Osteocyte (in vitro differentiated cells): Measurements from ENCODE around the gene ZNF709. TPM values are rescaled to one million over a fixed set of nuclear protein-coding genes. Genes with fewer than 3 reads are reported as not detected.
"Not testable (repeated sequence)": the region's sequence is repeated elsewhere in the genome, so short reads cannot be mapped to it uniquely, and the experiment has no call there.

Experiments used
- DNase-seq: peaks from one replicate; pipeline ENCODE4 v3.0.0; 2021; ENCODE audit warnings: mixed read lengths; ENCODE audit not compliant: unreplicated experiment; ENCODE audit errors: extremely low spot score
- H3K27ac Mint-ChIP-seq: one replicate; pipeline ENCODE4 v1.8.0; 2021; ENCODE audit warnings: mild to moderate bottlenecking, mixed read lengths; ENCODE audit not compliant: unreplicated experiment
- H3K27me3 Mint-ChIP-seq: one replicate; pipeline ENCODE4 v1.8.0; 2021; ENCODE audit warnings: mixed read lengths; ENCODE audit not compliant: unreplicated experiment
- H3K36me3 Mint-ChIP-seq: one replicate; pipeline ENCODE4 v1.8.0; 2021; ENCODE audit warnings: mixed read lengths; ENCODE audit not compliant: unreplicated experiment
- H3K4me1 Mint-ChIP-seq: one replicate; pipeline ENCODE4 v1.8.0; 2021; ENCODE audit warnings: mixed read lengths; ENCODE audit not compliant: unreplicated experiment
- H3K4me3 Mint-ChIP-seq: one replicate; pipeline ENCODE4 v1.8.0; 2021; ENCODE audit warnings: mild to moderate bottlenecking, moderate library complexity, mixed read lengths; ENCODE audit not compliant: unreplicated experiment
- H3K9me3 Mint-ChIP-seq: one replicate; pipeline ENCODE4 v1.8.0; 2021; ENCODE audit warnings: mixed read lengths; ENCODE audit not compliant: unreplicated experiment
- CTCF ChIP-seq: fragments of 200-600 bp; sonication (generic); IDR thresholded peaks from 2 replicates; pipeline ENCODE4 v1.5.0; 2021; ENCODE audit warnings: antibody characterized with exemption, mild to moderate bottlenecking, moderate library complexity
- total RNA-seq: library from RNA; stranded (reverse); gene quantifications from 2 replicates; pipeline ENCODE4 v1.2.1, GENCODE V29; 2021

The ZNF709 gene
- total RNA-seq, 1 donor from 2014 or later = 3.9 TPM

- TF ChIP-seq CTCF = no peak
- no peaks in the 10 kb centered on the region for H3K27me3 Mint-ChIP-seq
- H3K9me3 Mint-ChIP-seq = peaks cover 14% of the 10 kb centered on the region
- no peak for DNase-seq
- H3K27ac Mint-ChIP-seq = no peak overlapping the region
- H3K4me1 Mint-ChIP-seq = peaks cover 13% of the 10 kb centered on the region
- H3K4me3 Mint-ChIP-seq = no peak overlapping the region
- peaks cover 11% of the 10 kb centered on the region for H3K36me3 Mint-ChIP-seq
Observed at GRCh38 chr19:12478234-12478941, 6.2 kb downstream of the ZNF709 start.

- not testable (repeated sequence) for H3K27me3 Mint-ChIP-seq, H3K4me1 Mint-ChIP-seq, DNase-seq, H3K27ac Mint-ChIP-seq, H3K4me3 Mint-ChIP-seq
- peaks cover 60% of the 10 kb centered on the region for H3K36me3 Mint-ChIP-seq
- H3K9me3 Mint-ChIP-seq = peaks cover 28% of the 10 kb centered on the region
Observed at GRCh38 chr19:12467651-12468050, 17.0 kb downstream of the ZNF709 start.

GRCh38 chr19:12465211-12465610 is 19.4 kb downstream of the ZNF709 start:
- no peak for TF ChIP-seq CTCF
- peaks cover 62% of the 10 kb centered on the region for H3K36me3 Mint-ChIP-seq
- no peak overlapping the region for H3K27ac Mint-ChIP-seq
- no peaks in the 10 kb centered on the region for H3K27me3 Mint-ChIP-seq
- DNase-seq = no peak
- H3K4me1 Mint-ChIP-seq = no peaks in the 10 kb centered on the region
- H3K4me3 Mint-ChIP-seq = no peak overlapping the region
- peaks cover 29% of the 10 kb centered on the region for H3K9me3 Mint-ChIP-seq

- DNase-seq = no peak
Observed at GRCh38 chr19:12464769-12465168, 19.8 kb downstream of the ZNF709 start.

GRCh38 chr19:12464139-12464538 is 20.5 kb downstream of the ZNF709 start:
- not testable (repeated sequence) for H3K27ac Mint-ChIP-seq

More at GRCh38 chr19:12464769-12465168, 19.8 kb downstream of the ZNF709 start:
- Mint-ChIP-seq H3K9me3 (peaks cover 31% of the 10 kb centered on the region), H3K4me3 (no peak overlapping the region), H3K36me3 (peaks cover 57% of the 10 kb centered on the region), H3K27ac (no peak overlapping the region), H3K4me1 (no peaks in the 10 kb centered on the region), H3K27me3 (no peaks in the 10 kb centered on the region)
- TF ChIP-seq CTCF = no peak

GRCh38 chr19:12453495-12453894 is 31.1 kb downstream of the ZNF709 start:
- H3K36me3 Mint-ChIP-seq = peaks cover 32% of the 10 kb centered on the region
- DNase-seq = no peak
- peaks cover 47% of the 10 kb centered on the region for H3K9me3 Mint-ChIP-seq
- H3K4me3 Mint-ChIP-seq = no peak overlapping the region
- no peaks in the 10 kb centered on the region for H3K4me1 Mint-ChIP-seq
- no peak overlapping the region for H3K27ac Mint-ChIP-seq
- H3K27me3 Mint-ChIP-seq = no peaks in the 10 kb centered on the region
- no peak for TF ChIP-seq CTCF

More at GRCh38 chr19:12464139-12464538, 20.5 kb downstream of the ZNF709 start:
- Mint-ChIP-seq H3K9me3 (peaks cover 38% of the 10 kb centered on the region), H3K36me3 (peaks cover 60% of the 10 kb centered on the region)
- DNase-seq, H3K27me3 Mint-ChIP-seq, H3K4me1 Mint-ChIP-seq, H3K4me3 Mint-ChIP-seq: not testable (repeated sequence)
